DOHH2 (cell line): ENCODE measurements around the gene GPHN.

Experiments
- H3F3A ChIP-seq: fragments of 200-600 bp; sonication (generic), shearing (Covaris generic); 2 replicates; pipeline ENCODE4 v1.6.0; 2016; ENCODE audit warnings: antibody characterized with exemption, mild to moderate bottlenecking; ENCODE audit not compliant: control insufficient read depth, insufficient read depth
- H3K27ac ChIP-seq: fragments of 200-600 bp; sonication (generic); 2 replicates; pipeline ENCODE4 v1.5.1; 2014; ENCODE audit warnings: low read depth, mild to moderate bottlenecking, low read length, moderate library complexity
- H3K27me3 ChIP-seq: fragments of 200-600 bp; sonication (generic); 2 replicates; pipeline ENCODE4 v1.6.1; 2014; ENCODE audit warnings: mild to moderate bottlenecking, low read length, mixed read lengths; ENCODE audit not compliant: control insufficient read depth
- H3K36me3 ChIP-seq: fragments of 200-600 bp; sonication (generic); 2 replicates; pipeline ENCODE4 v1.6.1; 2014; ENCODE audit warnings: mild to moderate bottlenecking, low read length, moderate library complexity, mixed read lengths; ENCODE audit not compliant: control insufficient read depth
- H3K4me1 ChIP-seq: fragments of 200-600 bp; sonication (generic); 2 replicates; pipeline ENCODE4 v1.6.1; 2014; ENCODE audit warnings: mild to moderate bottlenecking, low read length, mixed read lengths; ENCODE audit not compliant: control insufficient read depth
- H3K4me2 ChIP-seq: fragments of 200-600 bp; sonication (generic); 2 replicates; pipeline ENCODE4 v1.6.0; 2014; ENCODE audit warnings: mild to moderate bottlenecking, low read length, moderate library complexity
- H3K4me3 ChIP-seq: fragments of 200-600 bp; sonication (generic); 2 replicates; pipeline ENCODE4 v1.5.1; 2014; ENCODE audit warnings: mild to moderate bottlenecking, low read length, mixed read lengths
- H3K79me2 ChIP-seq: fragments of 200-600 bp; sonication (generic); 2 replicates; pipeline ENCODE4 v1.6.1; 2014; ENCODE audit warnings: mild to moderate bottlenecking, low read length, mixed read lengths; ENCODE audit not compliant: control insufficient read depth
- H3K9me2 ChIP-seq: fragments of 200-600 bp; sonication (generic); replicated peaks from 2 replicates; pipeline ENCODE4 v1.6.1; 2014; ENCODE audit warnings: mild to moderate bottlenecking, low read length, mixed read lengths; ENCODE audit not compliant: control insufficient read depth
- H3K9me3 ChIP-seq: fragments of 200-600 bp; sonication (generic); 2 replicates; pipeline ENCODE4 v1.6.1; 2014; ENCODE audit warnings: antibody characterized with exemption, low read length, mixed read lengths; ENCODE audit not compliant: control insufficient read depth, insufficient read depth
- H4K20me1 ChIP-seq: fragments of 200-600 bp; sonication (generic); 2 replicates; pipeline ENCODE4 v1.6.0; 2014; ENCODE audit warnings: low read depth, mild to moderate bottlenecking, antibody characterized with exemption, low read length, moderate library complexity; ENCODE audit not compliant: control insufficient read depth, insufficient read depth
- CTCF ChIP-seq: fragments of 200-600 bp; sonication (generic); IDR thresholded peaks from one replicate; pipeline ENCODE4 v1.5.1; 2014; ENCODE audit warnings: antibody characterized with exemption, mild to moderate bottlenecking, low read depth, low read length; ENCODE audit not compliant: poor library complexity, severe bottlenecking
- EZH2phosphoT487 ChIP-seq: fragments of 200-600 bp; sonication (generic); IDR thresholded peaks from 2 replicates; pipeline ENCODE4 v1.6.1; 2017; ENCODE audit warnings: borderline replicate concordance, mild to moderate bottlenecking, antibody characterized with exemption, low read length, moderate library complexity, mixed read lengths

Gene GPHN

GRCh38 chr14:66992776-66993175 is 484.8 kb downstream of the GPHN start:
- Histone ChIP-seq H4K20me1 (no peaks in the 10 kb centered on the region), H3K27ac (no peak overlapping the region), H3K79me2 (no peaks in the 10 kb centered on the region), H3K4me1 (no peaks in the 10 kb centered on the region), H3K9me3 (no peaks in the 10 kb centered on the region), H3K36me3 (no peaks in the 10 kb centered on the region), H3F3A (no peaks in the 10 kb centered on the region), H3K4me2 (no peak overlapping the region), H3K4me3 (no peak overlapping the region), H3K9me2 (no peaks in the 10 kb centered on the region), H3K27me3 (no peaks in the 10 kb centered on the region)
- TF ChIP-seq CTCF: no peak
- TF ChIP-seq EZH2phosphoT487: no peak

- no peak for TF ChIP-seq CTCF
- TF ChIP-seq EZH2phosphoT487: no peak
- Histone ChIP-seq H3K9me3 (no peaks in the 10 kb centered on the region), H3K27ac (no peak overlapping the region), H3K27me3 (no peaks in the 10 kb centered on the region), H4K20me1 (no peaks in the 10 kb centered on the region), H3K4me2 (no peak overlapping the region), H3K79me2 (no peaks in the 10 kb centered on the region), H3K4me1 (no peaks in the 10 kb centered on the region), H3K9me2 (no peaks in the 10 kb centered on the region), H3K36me3 (no peaks in the 10 kb centered on the region), H3K4me3 (no peak overlapping the region), H3F3A (no peaks in the 10 kb centered on the region)
Measured at GRCh38 chr14:66993512-66993911, 485.6 kb downstream of the GPHN start.

- no peaks in the 10 kb centered on the region for H3K4me1 ChIP-seq
- H3K36me3 ChIP-seq: no peaks in the 10 kb centered on the region
- no peaks in the 10 kb centered on the region for H3K27me3 ChIP-seq
- H3K9me2 ChIP-seq: no peaks in the 10 kb centered on the region
- H3K4me3 ChIP-seq: no peak overlapping the region
- no peak for TF ChIP-seq CTCF
- TF ChIP-seq EZH2phosphoT487: no peak
- H3K9me3 ChIP-seq: no peaks in the 10 kb centered on the region
- no peaks in the 10 kb centered on the region for H4K20me1 ChIP-seq
- no peaks in the 10 kb centered on the region for H3F3A ChIP-seq
- H3K79me2 ChIP-seq: no peaks in the 10 kb centered on the region
- H3K27ac ChIP-seq: no peak overlapping the region
- H3K4me2 ChIP-seq: no peak overlapping the region
Measured at GRCh38 chr14:66998013-66998412, 490.1 kb downstream of the GPHN start.

- H3K4me2 ChIP-seq: no peak overlapping the region
- no peaks in the 10 kb centered on the region for H4K20me1 ChIP-seq
- H3F3A ChIP-seq: no peaks in the 10 kb centered on the region
- TF ChIP-seq EZH2phosphoT487 (no peak), CTCF (no peak)
- H3K79me2 ChIP-seq: no peaks in the 10 kb centered on the region
- H3K27me3 ChIP-seq: no peaks in the 10 kb centered on the region
- H3K9me2 ChIP-seq: no peaks in the 10 kb centered on the region
- no peak overlapping the region for H3K4me3 ChIP-seq
- H3K27ac ChIP-seq: no peak overlapping the region
- H3K4me1 ChIP-seq: no peaks in the 10 kb centered on the region
- no peaks in the 10 kb centered on the region for H3K36me3 ChIP-seq
- no peaks in the 10 kb centered on the region for H3K9me3 ChIP-seq
Measured at GRCh38 chr14:66999978-67000377, 492.0 kb downstream of the GPHN start.
